ENCODE results near the gene RAPGEF6.

RAPGEF6 gene

GRCh38 chr5:131536850-131537448, 98.1 kb downstream of the RAPGEF6 start:
- no peak for DNase-seq

- DNase-seq = peak; percentile 50
Observed at GRCh38 chr5:131536211-131536826, 98.7 kb downstream of the RAPGEF6 start.

DNA sequence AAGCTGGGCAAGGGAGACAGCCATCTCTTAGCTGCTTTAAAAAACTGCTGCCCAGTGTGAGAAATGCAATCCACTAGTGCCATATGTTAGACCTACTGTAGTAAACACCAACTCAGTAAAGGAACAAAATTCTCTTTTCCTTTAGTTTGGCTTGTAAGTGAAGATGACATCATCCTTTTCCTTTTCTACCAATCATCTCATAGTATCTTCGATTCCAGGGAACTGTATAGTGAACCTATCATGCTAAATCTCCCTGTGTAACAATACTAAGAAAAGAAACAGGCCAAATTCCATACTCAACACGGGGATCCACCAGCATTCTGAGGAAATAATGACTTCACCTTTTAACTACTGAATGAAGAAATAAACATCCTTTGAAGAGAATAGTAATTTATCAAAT, 100.1 kb downstream of the RAPGEF6 start:
- DNase-seq = peak; percentile 90

DNA sequence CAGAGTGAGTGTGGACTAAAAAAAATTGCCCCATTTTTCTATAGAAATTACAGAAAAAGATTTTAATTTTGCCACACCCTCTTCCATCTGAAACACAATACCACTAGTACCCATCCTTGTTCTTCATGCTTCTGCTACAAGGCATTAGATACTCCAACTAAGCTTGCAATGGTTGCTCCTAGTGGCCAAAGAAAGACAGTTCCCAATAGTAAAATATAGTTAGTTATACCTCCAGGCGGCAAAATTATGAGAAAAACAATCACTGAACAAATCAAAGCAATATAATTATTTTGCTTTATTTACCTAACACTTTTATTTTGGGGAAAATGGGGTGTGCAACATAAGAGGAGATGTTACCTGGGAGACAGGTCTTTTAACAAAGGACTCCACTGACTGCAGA, 101.2 kb downstream of the RAPGEF6 start:
- DNase-seq = no peak

GRCh38 chr5:131532031-131532640, 102.9 kb downstream of the RAPGEF6 start:
- no peak for DNase-seq

DNA sequence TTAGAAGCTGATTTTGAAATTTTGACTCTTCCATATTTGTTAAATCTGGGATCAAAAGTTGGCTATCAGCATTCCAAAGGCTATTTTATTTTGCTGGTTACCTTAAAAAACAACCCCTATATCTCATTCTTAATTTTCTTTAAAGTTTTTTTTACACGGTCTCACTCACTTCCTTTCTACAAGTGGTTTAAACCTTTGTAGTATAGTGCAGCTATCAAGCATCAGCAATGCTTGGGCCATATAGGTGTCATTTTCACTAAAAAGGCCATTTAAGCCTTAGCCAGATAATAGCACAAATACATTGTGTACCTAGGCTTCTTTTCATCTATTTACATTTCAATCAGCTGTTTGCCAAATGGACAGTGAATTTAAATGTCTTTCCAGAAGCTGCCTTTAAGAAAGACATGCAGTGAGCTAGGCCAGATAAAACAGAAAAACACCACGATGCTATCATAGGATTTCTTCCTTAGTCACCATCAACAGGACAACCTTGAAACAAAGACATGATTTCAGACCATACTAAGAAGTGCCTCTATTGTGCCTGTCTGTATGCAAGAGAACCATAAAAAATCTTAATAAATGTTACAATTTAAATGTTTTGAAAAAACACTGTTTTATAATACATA, 104.2 kb downstream of the RAPGEF6 start:
- no peak for DNase-seq

DNA sequence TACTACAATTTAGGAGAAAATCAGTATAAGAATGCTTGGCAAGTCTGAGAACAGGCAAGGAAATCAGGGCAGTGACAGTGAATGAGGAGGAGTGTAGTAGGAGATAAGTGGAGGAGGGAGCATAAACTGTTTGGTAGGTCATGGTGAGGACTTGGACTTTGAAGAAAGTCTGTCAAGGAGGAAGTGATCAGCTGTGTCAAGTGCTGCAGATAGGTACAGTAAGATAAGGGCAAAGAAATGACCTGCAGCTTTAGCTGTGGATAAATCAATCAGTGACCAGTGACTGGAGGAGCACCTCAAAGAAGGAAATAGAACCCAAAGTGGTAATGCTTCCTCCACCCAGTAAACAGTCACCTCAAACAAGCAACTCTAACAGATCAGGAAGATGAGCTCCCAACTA, 106.3 kb downstream of the RAPGEF6 start:
- DNase-seq = no peak

- DNase-seq = no peak
Observed at GRCh38 chr5:131525805-131526204, 109.2 kb downstream of the RAPGEF6 start.

- DNase-seq = no peak
Observed at GRCh38 chr5:131524431-131524830, 110.6 kb downstream of the RAPGEF6 start.

DNA sequence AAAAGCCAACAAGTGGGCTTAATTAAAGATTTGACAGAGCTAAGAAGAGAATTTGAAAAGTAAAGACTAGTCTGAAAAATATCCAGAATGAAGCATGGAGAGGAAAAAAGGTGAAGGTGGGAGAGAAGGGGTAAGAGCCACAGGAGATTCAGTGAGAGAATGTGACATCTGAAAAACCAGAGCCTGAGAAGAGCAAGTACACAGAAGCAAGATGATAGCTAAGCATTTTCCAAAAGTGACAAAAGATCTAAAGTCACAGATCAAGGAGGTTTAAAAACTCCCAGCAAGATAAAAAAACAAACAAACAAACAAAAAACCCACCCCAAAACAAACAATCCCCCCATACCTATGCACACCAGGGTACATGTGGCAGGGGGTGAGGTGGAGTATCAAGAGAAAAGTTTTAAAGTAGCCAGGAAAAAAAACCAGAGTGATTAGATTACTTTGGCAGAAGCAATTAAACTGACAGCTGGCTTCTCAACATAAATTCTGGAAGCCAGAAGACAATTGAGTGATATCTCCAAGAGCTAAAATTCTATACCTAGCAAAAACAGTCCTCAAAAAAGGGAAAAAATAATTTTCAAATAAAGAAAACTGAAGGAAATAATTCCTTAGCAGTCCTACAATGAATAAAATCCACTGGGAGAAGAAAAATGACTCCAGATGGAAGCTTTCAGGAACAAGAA, 111.4 kb downstream of the RAPGEF6 start:
- DNase-seq = no peak

- no peak for DNase-seq
Observed at GRCh38 chr5:131521252-131521651, 113.8 kb downstream of the RAPGEF6 start.

- DNase-seq = no peak
Observed at GRCh38 chr5:131515348-131515747, 119.7 kb downstream of the RAPGEF6 start.

- no peak for DNase-seq
Observed at GRCh38 chr5:131514316-131515283, 120.4 kb downstream of the RAPGEF6 start.

- DNase-seq = no peak
Observed at GRCh38 chr5:131513780-131514179, 121.2 kb downstream of the RAPGEF6 start.

GRCh38 chr5:131511934-131512333, 123.1 kb downstream of the RAPGEF6 start:
- DNase-seq = no peak

DNA sequence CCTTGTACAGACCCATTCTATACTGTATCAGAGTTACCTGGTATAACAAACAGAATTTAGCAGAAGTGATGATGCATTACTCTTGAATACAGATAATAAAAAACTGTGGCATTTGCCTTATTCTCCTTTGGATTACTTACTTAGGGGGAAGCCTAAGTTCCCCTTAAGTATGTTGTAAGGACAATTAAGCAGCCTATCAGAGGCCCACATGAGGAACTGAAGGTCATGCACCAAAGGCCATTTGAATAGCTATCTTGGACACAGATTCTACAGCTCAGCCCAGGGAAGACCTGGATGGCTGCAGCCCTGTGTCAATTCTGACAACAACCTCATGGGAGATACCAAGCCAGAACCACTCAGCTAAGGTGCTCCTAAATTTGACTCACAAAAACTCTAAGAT, 125.2 kb downstream of the RAPGEF6 start:
- no peak for DNase-seq

DNA sequence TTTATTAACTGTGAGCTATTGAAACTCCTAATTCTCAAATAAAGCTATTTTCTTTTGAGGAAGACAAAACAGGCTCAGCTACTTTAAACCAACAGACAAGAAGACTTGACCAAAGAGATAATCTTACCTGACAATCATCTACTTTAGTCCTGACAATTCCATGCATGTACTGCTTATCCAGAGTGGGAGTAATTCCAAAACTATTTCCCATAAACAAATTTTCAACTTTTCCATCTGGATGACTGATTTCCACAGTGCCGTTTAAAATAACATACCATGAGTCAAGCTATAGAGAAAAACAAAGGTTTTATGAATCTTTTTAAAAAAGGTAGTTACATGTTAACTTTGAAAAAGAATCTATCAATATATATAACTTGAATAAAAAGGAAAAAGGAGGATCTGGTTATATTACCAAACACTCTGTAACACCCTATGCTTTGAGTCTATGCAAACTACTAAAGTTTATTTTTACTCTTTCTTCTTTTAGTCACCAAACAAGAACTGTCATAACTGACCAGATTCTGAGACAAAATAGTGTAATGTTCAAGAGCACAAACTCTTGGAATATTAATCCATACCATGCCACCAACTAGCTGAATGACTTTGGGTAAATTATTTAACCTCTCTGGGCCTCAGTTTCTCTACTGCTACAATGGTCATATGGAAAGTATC, 129.7 kb downstream of the RAPGEF6 start:
- no peak for DNase-seq

- DNase-seq = no peak
Observed at GRCh38 chr5:131496400-131496713, 138.7 kb downstream of the RAPGEF6 start.

DNA sequence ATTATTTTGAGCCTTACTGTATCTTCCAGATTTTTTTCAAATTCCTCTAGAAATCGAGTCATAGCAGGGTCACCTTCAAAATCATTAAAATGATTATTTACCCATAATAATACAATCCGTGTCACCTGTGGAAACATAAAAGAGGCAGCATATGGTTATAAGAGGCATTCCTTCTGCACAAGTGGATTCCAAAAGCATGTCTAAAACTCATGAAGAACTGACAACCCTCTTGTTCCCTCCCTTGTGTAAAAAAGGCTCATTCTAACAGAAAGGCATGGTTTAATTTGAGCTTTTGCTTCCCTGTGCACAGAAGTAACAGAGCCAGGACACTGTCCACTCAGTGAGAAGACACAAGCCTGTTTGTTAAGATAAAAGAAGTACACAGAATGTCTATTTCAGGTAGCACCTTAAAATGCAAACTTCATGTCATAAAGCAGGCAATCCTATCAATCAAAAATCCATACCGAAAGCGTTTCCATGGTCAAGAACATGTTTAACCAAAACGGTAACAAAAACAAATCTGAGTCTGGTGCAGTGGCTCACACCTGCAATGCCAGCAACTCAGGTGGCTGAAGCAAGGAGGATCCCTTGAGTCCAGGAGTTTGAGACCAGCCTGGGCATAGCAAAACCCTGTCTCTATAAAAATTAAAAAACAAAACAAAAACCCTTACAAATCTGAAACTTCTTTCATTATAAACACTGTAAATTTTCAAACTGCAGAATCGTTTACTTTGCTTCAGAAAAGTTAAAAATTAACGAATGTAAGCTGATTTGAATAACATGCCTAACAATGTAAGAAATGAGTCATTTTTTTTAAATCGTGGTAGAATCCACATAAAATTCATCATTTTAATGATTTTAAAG, 139.3 kb downstream of the RAPGEF6 start:
- no peak for DNase-seq

GRCh38 chr5:131491749-131492148, 143.3 kb downstream of the RAPGEF6 start:
- DNase-seq = no peak

- no peak for DNase-seq
Observed at GRCh38 chr5:131488463-131488862, 146.6 kb downstream of the RAPGEF6 start.

Measured in NCI-H446 treated with DMSO at 0.1 percent for 48 hours (cell line).